Stimulated activated CD8-positive, alpha-beta memory T cell treated with anti-CD3 and anti-CD28 coated beads, Interleukin-7, amount 100 ng/mL, for 48 hours (primary cell): ENCODE data around the gene ZMYND15.

Source experiments
- DNase-seq, 2 donors: peaks; one replicate each; pipeline ENCODE4 v3.0.0-alpha.2; 2020; ENCODE audit warnings: low read depth in 1 of 2; ENCODE audit errors: extremely low read depth in 1 of 2

The ZMYND15 gene

DNA sequence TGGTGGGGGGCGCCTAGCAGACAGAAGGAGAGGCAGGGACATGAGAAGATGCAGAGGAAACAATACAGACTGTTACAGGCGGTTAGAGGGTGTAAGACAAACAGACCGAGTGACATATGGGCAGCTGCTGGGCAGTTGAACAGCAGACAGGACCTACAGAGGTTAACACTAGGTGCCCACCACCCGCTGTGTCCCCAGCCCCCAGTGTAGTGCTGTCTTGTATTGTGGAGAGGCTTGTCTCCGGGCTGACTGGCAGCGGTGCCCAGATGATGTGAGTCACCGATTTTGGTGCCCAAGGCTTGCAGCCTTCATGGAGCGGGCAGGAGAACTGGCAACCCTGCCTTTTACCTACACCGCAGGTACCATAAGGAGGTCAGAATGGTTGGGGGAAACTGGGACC is 2.5 kb downstream of the ZMYND15 start:
- DNase-seq: no peak

DNA sequence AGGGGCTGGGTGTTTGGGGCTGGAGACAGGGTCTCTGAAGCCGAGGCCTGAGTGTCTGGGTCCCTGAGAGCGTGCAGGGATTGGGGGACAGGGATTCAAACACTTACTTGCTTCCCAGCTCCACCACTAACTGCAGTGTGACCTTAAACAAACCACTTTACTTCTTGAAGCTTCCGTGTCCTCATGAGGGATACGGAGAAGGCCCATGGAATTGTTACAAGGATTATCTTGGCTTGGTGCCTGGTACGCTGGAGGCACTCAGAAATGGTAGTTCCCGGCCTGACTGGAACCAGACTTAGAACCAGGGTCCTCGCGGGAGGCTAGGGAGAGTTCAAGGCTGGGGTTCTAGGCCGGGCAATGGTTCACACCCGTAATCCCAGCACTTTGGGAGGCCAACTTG is 3.0 kb downstream of the ZMYND15 start:
- no peak for DNase-seq

DNA sequence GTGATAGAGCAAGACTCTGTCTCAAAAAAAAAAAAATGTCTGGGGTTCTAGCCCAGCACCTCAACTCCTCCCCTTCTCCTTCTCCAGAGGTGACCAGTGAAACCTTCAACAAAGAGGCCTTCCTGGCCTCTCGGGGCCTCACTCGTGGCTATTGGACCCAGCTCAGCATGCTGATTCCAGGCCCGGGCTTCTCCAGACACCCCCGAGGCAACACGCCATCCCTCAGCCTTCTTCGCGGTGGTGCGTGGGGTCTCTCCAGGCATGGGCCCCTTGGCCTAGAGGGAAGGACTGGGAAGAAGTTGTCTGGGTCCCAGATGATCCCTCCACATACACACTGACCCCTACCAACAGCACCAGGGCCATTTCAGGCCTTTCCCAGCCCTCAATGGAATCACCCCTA is 3.6 kb downstream of the ZMYND15 start:
- DNase-seq: no peak

DNA sequence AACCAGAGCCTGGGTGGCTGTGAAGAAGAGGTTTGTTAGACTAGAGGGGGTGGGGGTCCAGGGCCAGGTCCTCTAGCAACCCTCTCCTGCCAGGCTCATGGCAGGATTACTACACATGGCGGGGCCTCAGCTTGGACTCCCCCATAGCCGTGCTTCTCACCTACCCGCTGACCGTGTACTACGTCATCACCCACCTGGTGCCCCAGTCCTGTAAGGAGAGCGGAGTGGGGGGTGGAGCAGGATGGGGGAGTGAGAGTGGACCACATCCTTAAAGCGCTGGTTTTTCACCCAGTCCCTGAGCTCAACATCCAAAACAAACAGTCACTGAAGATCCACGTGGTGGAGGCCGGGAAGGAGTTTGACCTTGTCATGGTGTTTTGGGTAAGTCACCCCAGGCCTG is 4.3 kb downstream of the ZMYND15 start:
- DNase-seq: no peak

DNA sequence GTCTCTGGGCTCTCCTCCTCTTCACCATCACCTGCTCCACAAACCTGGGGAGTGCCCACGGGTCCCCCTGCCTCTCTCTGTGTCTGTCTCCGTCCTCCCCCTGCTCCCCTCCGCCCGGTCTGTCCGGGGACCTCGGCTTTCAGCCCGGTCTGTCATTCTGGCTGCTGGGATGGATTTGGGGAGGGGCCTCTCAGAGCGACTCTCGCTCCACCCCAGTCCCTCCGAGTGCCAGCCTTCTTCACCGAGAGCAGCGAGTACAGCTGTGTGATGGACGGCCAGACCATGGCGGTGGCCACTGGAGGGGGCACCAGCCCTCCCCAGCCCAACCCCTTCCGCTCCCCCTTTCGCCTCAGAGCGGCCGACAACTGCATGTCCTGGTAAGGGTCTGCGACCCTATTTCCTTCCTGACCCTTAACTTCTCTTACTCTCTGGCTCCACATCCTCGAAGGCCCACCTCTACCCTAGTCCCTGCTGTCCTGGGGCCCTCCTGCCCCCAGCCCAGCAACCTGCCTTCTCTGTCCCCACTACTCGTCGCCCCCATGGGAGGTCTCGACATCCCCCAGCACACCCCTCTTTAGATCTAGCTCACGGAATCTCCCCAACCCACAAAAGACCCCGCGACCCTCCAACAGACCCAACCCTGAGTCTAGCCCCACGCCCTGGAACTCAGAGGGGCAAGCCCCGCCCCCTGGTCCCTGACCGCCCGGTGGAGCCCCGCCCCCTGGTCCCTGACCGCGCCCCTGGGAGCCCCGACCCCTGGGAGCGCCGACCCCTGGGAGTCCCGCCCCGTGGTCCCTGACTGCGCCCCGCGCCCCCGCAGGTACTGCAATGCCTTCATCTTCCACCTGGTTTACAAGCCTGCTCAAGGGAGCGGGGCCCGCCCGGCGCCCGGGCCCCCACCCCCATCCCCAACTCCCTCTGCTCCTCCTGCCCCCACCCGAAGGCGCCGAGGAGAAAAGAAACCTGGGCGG is 5.7 kb downstream of the ZMYND15 start:
- no peak for DNase-seq

DNA sequence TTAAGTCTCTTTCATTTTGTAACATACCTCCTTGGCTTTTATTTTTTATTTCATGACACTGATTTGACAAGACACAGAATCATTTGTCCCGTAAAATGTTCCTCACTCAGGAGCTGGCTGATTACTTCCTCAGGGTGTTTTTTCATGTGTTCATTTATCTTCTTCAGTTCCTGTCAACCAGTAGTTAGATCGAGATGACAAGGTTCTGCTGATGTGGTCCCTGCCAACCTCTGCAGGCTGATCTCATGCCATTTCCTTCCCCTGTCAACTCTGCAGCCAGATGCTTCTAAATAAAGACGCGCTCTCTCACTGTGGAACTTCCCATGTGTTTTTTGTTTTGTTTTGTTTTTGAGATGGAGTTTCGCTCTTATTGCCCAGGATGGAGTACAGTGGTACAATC is 8.2 kb downstream of the ZMYND15 start:
- no peak for DNase-seq

DNA sequence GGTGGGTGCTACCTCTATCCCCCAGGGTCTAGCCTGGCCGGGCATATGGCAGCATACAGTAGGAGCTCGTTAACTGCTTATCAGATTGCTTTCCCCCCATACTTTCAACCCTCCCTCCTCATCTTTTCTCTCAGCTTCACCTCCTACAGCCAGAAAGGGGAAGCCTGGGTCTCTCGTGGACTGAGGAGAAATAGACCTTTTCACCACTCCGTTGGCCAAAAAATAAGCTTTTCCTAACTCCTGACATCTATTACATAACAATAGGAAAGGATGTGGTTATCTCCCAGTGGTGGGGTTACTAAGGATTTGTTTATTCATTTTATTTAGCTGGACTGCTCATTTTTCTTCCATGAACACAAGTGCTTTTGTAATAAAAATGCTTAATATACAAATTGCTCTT is 9.1 kb downstream of the ZMYND15 start:
- DNase-seq: no peak

DNA sequence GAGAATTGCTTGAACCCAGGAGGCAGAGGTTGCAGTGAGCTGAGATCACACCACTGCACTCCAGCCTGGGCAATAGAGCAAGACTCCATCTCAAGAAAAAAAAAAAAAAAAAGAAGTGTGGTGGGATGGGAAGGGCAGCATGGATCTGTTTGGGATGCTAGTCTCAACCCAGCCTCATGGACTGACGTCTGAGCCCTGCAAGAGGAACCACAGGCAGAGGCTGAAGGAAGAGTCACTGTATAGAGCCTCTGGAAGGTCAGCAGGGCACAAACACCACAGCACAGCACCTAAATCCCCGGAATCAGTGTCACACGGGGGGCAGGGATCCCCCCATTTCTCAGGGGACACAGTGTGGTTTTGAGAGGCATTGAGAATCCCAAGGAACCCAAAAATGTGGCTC is 11.0 kb downstream of the ZMYND15 start:
- DNase-seq: no peak

DNA sequence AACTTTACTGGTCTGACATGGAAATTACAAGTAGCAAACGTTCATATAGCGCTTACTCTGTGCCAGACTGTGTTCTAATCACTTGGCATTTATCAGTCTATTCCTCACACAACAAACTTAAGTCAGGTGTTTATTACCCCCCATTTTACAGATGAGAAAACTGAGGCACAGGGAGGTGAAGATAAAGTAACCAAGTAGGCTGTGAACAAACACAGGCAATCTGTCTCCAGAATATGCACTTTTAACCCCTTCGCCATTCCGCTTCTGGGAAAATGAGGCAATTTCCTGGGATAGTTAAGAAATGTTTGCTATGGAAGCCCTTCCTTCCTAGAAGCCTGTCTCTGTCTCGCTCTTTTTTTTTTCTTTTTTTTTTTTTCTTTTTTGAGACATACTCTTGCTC is 12.3 kb downstream of the ZMYND15 start:
- DNase-seq: no peak

DNA sequence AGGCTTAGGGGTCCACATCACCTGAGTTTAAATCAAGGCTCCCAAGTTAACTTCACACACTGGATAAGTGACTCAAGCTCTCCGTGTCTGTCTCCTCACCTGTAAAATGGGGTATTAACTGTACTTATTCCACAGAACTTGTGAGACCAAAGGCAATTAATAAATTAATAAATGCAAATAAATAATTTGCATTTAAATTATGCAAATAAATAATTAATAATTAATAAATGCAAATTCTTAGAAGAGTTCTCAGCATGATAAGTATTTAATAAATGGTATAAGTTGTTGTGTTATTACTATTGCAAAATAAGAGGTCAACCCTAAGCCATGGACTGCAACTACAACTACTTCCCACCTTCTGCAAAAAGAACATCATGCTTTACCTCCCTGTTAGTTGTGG is 13.8 kb downstream of the ZMYND15 start:
- no peak for DNase-seq

DNA sequence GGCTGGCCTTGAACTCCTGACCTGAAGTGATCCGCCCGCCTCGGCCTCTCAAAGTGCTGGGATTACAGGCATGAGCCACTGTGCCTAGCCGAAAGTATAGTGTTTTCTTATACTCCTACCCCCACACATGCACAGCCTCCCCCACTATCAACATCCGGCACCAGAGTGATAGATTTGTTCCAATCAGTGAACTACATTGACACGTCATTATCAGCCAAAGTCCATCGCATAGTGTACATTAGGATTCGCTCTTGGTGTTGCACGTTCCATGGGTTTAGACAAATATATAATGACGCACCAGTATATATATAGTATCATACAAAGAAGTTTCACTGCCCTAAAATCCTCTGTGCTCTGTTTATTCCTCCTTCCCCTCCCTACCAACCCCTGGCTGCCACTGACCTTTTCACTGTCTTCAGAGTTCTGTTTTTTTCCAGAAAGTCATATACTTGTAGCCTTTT is 20.2 kb downstream of the ZMYND15 start:
- no peak for DNase-seq

DNA sequence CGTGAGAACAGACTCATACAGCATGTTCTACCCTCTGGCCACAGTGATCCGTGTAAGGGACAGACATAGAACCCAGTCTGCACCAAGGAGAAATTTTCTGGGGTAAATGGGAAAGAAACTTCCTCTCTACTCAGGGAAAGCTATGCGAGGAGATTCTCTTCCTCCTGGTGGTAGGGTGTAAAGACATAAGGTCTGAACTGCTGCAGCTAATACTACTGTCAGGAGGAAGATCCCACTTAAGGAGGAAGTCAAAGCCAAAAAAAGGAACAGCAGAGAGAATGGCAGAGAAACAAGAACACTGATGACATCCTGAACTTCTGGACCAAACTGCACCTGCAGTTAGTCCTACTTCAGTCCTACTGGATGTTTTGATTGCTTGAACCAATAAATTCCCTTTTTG is 25.0 kb downstream of the ZMYND15 start:
- no peak for DNase-seq

DNA sequence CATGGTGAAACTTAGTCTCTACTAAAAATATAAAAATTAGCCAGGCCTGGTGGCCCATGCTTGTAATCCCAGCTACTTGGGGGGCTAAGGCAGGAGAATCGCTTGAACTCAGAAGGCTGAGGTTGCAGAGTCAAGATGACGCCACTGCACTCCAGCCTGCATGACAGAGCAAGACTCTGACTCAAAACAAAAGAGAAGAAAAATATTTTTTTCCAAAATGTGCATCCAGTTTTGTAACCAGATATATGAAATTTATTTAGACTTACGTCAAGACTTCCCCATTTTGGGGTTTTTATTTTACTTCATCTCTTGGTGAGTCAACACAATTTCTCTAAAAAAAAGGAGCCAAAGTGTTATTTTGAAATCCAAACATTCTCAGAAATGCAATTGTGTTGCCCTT is 26.6 kb downstream of the ZMYND15 start:
- no peak for DNase-seq

DNA sequence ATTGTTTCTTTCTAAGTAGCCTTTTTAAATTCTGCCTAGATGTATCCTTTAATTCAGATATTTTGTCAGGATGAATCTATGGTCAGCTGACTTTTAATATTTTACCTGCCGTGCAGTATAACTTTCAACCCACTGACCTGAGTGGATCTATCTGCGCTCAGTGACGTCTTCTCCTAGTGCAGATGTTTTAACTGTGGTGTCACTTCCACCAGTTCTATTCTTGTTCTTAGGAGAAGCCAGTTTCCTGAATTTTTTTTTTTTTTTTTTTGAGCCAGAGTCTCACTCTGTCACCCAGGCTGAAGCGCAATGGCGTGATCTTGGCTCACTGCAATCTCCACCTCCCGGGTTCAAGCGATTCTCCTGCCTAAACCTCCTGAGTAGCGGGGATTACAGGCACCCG is 27.1 kb downstream of the ZMYND15 start:
- DNase-seq: no peak

DNA sequence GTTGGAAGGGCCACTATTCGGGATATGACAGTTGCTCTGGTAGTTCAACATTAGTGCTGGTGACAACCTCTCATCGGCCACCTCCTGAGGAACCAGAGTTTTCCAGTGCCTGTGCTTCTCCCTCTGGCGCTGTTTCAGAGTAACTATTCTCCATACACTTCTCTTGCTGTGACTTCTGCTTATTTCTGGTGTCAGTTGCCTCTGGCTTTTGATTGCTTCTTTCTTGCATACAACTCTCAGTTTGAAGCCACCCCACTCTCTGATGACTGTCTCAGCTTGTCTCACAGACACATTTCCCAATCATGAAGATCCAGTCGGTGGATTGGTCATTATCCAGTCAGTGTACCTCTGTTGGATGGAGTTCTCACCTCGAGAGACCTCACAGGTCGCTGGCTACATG is 28.7 kb downstream of the ZMYND15 start:
- DNase-seq: no peak

DNA sequence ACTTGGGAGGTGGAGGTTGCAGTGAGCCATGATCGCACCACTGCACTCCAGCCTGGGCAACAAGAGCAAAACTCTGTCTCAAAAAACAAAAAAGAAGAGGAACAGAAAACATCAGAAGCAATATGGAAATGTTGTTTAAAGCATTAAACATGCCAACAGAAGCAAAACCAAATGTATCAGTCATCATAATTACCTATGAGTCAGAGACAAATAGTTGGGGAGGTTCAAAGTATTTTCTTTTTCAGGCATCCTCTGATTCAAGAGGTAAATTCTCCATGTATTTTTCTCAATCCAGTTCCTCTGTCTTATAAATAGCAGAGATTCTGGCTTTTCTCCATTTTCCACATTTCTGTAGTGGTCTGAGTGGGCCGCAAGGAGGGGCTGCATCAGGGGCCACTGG is 30.0 kb downstream of the ZMYND15 start:
- no peak for DNase-seq

DNA sequence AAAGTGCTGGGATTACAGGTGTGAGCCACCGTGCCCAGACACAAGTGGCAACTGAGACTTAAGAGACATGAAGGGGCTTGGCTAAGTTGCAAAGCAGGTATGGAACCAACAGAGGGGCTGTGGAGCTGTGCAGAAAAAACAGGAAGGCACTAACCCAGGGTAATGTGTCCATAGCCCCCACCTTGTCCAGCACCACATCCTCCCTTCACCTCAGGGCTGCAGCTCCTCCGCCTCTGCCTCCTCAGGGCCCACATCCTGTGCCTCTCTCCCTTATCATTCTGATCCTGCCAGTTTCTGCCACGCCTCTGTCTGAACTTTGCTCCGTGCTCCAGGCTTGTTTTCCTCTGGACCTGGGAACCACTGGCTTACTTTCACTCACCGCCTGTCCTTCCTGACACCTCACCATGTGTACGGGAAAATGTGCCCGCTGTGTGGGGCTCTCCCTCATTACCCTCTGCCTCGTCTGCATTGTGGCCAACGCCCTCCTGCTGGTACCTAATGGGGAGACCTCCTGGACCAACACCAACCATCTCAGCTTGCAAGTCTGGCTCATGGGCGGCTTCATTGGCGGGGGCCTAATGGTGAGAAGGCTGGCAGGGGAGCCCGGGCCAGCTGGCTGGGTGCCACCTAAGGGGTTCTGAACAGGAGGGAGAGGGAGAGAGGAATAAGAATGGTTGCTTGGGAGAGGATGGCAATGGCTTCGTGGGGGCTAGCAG is 32.0 kb downstream of the ZMYND15 start, which contains the start of gene TM4SF5:
Gene TM4SF5, plus strand, starts transcription at position 368 of the 716 bp plus-strand sequence. Its CDS starts 37 bp downstream, at position 405.
- no peak for DNase-seq

DNA sequence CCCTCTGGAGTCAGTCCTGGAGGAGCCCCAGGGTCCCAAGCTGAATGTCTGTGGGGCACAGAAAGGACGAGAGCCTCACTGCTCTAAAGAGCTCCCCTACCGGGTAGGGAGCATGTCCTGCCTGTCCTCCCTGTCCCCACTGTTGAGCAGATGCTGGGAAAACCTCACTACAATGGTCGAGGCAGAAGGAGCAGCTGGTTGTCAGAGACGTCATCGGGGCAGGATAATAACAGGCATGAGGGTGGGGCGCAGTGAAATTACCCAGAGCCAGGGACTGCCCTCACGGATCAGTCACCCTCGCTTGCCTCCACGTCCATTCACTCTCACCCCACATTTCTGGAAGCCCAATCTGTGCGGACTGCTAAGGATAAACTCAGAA is 32.6 kb downstream of the ZMYND15 start:
- no peak for DNase-seq

DNA sequence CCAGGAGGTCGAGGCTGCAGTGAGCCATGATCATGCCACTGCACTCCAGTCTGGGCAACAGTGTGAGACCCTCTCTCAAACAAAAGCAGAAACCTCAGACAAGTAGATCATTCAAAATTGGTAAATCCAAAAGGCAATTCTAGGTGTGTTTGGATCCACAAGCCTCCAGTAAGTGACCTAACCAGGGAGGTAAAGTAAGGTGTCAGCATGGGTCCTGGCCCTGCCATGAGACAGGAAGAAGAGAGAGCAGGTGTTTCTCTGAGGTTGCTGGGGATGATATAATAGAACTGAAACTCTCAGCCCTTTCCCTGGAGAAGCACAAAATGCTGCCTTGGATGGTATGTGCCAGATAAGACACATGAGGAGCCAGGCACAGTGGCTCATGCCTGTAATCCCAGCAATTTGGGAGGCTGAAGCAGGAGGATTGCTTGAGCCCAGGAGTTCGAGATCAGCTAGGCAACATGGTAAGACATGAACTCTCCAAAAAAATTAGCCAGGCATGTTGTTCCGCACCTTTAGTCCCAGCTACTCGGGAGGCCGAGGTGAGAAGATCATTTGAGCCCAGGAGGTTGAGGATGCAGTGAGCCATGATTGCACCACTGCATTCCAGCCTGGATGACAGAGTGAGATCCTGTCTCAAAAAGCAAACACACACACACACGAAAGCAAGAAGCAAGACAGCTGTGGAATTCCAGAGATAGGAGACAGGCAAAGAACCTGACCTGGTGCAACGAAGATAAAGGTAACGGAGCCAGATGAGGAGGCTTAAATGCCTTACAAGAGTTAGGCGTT is 38.5 kb downstream of the ZMYND15 start:
- DNase-seq: no peak

DNA sequence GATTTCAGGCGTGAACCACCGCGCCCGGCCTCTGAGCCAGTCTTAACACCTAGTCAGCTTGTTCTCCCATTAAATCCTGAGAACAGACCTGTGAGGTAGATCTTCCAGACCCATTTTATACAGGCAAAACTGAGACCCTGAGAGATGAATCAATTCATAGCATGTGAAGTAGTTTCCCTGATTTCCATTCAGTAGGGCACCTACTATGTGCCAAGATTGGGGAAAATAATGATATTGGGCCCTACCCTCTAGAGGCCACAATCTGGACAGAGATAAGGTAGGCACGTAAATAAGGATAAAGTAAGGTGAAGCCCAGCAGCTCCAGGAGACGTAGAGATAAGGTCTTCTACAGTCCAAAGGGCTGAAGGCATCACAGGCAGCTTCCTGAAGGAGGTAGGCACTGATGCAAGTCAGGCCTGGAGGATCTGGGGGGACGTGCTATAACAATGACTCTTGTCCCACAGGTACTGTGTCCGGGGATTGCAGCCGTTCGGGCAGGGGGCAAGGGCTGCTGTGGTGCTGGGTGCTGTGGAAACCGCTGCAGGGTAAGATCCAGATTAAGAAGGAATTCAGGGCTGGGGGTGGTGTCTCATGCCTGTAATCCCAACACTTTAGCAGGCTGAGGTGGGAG is 40.8 kb downstream of the ZMYND15 start:
- no peak for DNase-seq

DNA sequence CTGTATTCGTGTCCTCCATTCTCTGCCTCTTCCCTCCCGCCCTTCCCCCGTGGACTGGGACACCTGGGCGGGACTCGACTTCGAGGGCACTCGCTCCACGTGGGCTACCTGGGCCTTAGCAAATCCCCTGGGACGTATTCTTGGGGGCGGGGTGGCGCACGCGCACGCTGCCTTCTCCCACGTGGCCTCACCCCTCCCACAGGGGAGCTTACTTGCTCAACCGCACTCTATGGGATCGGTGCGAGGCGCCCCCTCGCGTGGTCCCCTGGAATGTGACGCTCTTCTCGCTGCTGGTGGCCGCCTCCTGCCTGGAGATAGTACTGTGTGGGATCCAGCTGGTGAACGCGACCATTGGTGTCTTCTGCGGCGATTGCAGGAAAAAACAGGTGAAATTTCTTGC is 43.0 kb downstream of the ZMYND15 start:
- no peak for DNase-seq
